ENCODE data around the gene TOX2.

The TOX2 gene

GRCh38 chr20:43961541-43962471 lies 47.2 kb downstream of the TOX2 start:
- DNase-seq (ENCODE audit: extremely low spot score), result no peak
- TF ChIP-seq NFRKB (IDR thresholded peaks at IDR 0.05), result no peak
- no peak for TF ChIP-seq FOXM1 (IDR thresholded peaks at IDR 0.05; ENCODE audit: borderline replicate concordance)
- TF ChIP-seq HDGF (IDR thresholded peaks at IDR 0.05; ENCODE audit: borderline replicate concordance), result no peak
- no peak for TF ChIP-seq TARDBP (IDR thresholded peaks at IDR 0.05)
- no peak for TF ChIP-seq PKNOX1 (IDR thresholded peaks at IDR 0.05)
- TF ChIP-seq SUZ12 (IDR thresholded peaks at IDR 0.05), result no peak
- TF ChIP-seq ZNF384 (IDR thresholded peaks at IDR 0.05), result no peak
- TF ChIP-seq L3MBTL2 (conservative IDR thresholded peaks at IDR 0.05), result no peak
- TF ChIP-seq ELF4 (IDR thresholded peaks at IDR 0.05), result no peak
- no peak for TF ChIP-seq SP1 (IDR thresholded peaks at IDR 0.05)
- TF ChIP-seq ARNT (IDR thresholded peaks at IDR 0.05), result no peak
- CTCF ChIA-PET, result no interaction called here
- POLR2A ChIA-PET, result no interaction called here

- TF ChIP-seq ELF4 (IDR thresholded peaks at IDR 0.05) (no peak), FOXK2 (IDR thresholded peaks at IDR 0.05) (no peak), HDGF (IDR thresholded peaks at IDR 0.05; ENCODE audit: borderline replicate concordance) (no peak), L3MBTL2 (conservative IDR thresholded peaks at IDR 0.05) (no peak), SUZ12 (IDR thresholded peaks at IDR 0.05) (no peak)
- ChIA-PET POLR2A (no interaction called here), CTCF (no interaction called here)
- DNase-seq (ENCODE audit: extremely low spot score), result no peak
These were observed 47.9 kb downstream of the TOX2 start for GRCh38 chr20:43962530-43962929.

GRCh38 chr20:43963233-43963632 lies 48.6 kb downstream of the TOX2 start:
- TF ChIP-seq LEF1 (IDR thresholded peaks at IDR 0.05; ENCODE audit: borderline replicate concordance) (no peak), PKNOX1 (IDR thresholded peaks at IDR 0.05) (no peak), FOXK2 (IDR thresholded peaks at IDR 0.05) (no peak)
- DNase-seq (ENCODE audit: extremely low spot score), result no peak
- POLR2A ChIA-PET, result no interaction called here
- CTCF ChIA-PET, result interaction anchor here (1.0 kb wide), 1 partner anchor 10 kb away, joined by 3 read pairs; no protein-coding TSS in a partner anchor

GRCh38 chr20:43963872-43964791 lies 49.5 kb downstream of the TOX2 start:
- CTCF ChIA-PET, result interaction anchor here (1.0 kb wide), 1 partner anchor 11 kb away, joined by 3 read pairs; no protein-coding TSS in a partner anchor
- TF ChIP-seq ELF4 (IDR thresholded peaks at IDR 0.05), result no peak
- TF ChIP-seq NFRKB (IDR thresholded peaks at IDR 0.05), result no peak
- TF ChIP-seq FOXK2 (IDR thresholded peaks at IDR 0.05), result no peak
- no peak for TF ChIP-seq FOXA1 (IDR thresholded peaks at IDR 0.05)
- no peak for TF ChIP-seq L3MBTL2 (conservative IDR thresholded peaks at IDR 0.05)
- TF ChIP-seq ARNT (IDR thresholded peaks at IDR 0.05), result no peak
- TF ChIP-seq PKNOX1 (IDR thresholded peaks at IDR 0.05), result no peak
- no peak for TF ChIP-seq TARDBP (IDR thresholded peaks at IDR 0.05)
- no peak for TF ChIP-seq CTBP1 (IDR thresholded peaks at IDR 0.05; ENCODE audit: borderline replicate concordance)
- no peak for TF ChIP-seq LEF1 (IDR thresholded peaks at IDR 0.05; ENCODE audit: borderline replicate concordance)
- no peak for TF ChIP-seq FOXM1 (IDR thresholded peaks at IDR 0.05; ENCODE audit: borderline replicate concordance)
- no peak for TF ChIP-seq ZNF384 (IDR thresholded peaks at IDR 0.05)
- no peak for TF ChIP-seq SP1 (IDR thresholded peaks at IDR 0.05)
- TF ChIP-seq SUZ12 (IDR thresholded peaks at IDR 0.05), result no peak
- POLR2A ChIA-PET, result no interaction called here
- no peak for DNase-seq (ENCODE audit: extremely low spot score)

DNA sequence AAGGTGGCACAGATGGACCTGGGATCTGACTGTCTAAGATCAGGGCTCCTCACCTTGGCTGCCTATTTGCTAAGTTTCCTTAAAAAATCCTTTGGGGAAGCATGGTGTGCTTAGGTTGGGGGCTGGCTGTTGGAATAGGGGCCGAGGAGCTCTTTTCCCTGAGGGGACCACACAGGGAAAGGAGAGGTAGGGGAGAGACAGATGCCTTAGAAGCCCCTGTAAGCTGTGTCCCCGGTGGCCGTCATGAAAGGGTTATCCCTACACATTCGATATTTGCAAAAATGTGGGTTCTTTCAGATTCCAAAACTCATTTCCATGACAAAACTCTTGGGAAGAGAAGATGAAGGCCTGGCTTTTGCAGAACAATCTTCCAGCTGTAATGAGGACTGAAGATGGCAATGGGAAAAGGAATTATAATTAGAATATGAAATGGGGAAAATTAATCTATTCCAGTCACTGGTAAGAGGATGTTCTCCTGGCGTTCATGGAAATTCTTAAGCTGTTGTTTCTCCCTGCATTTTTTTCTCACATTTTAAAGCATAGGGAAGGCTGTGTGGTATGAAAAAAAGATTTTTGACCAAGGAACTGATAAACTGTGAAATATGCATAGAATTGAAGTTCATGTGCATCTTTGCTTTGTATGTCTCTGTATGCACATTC lies 53.8 kb downstream of the TOX2 start:
- TF ChIP-seq BHLHE40 (IDR thresholded peaks at IDR 0.05; ENCODE audit: borderline replicate concordance) (no peak), TARDBP (IDR thresholded peaks at IDR 0.05) (no peak), HDGF (IDR thresholded peaks at IDR 0.05; ENCODE audit: borderline replicate concordance) (no peak), ARNT (IDR thresholded peaks at IDR 0.05) (no peak)
- CTCF ChIA-PET, result no interaction called here

GRCh38 chr20:43969028-43969447 lies 54.4 kb downstream of the TOX2 start:
- ChIA-PET CTCF (no interaction called here), POLR2A (no interaction called here)
- no peak for TF ChIP-seq BHLHE40 (IDR thresholded peaks at IDR 0.05; ENCODE audit: borderline replicate concordance)
- TF ChIP-seq NFRKB (IDR thresholded peaks at IDR 0.05), result no peak
- no peak for TF ChIP-seq ARNT (IDR thresholded peaks at IDR 0.05)
- DNase-seq (ENCODE audit: extremely low spot score), result no peak

More for the DNA sequence above, 53.8 kb downstream of the TOX2 start:
- POLR2A ChIA-PET, result no interaction called here
- DNase-seq (ENCODE audit: extremely low spot score), result no peak
